DND-41 (cell line): ENCODE measurements around the gene CLEC18A.

Experiments used
- ATAC-seq: fragments of 200-7000 bp; cut with Tn5 transposase; 3 replicates; pipeline ENCODE4 v1.9.1; 2021; ENCODE audit warnings: low read depth; ENCODE audit not compliant: insufficient read depth
- DNase-seq: peaks from one replicate; pipeline ENCODE4 v3.0.0-alpha.2; 2020
- H2AFZ ChIP-seq: 2 replicates; pipeline ENCODE4 v1.6.0; 2012; ENCODE audit warnings: low read depth, low read length
- H3K27ac ChIP-seq: 2 replicates; pipeline ENCODE4 v1.5.1; 2012; ENCODE audit warnings: low read length, inconsistent platforms
- H3K27me3 ChIP-seq: fragments of 200-600 bp; sonication (generic); 2 replicates; pipeline ENCODE4 v1.6.0; 2012; ENCODE audit warnings: low read length, mild to moderate bottlenecking, inconsistent platforms; ENCODE audit not compliant: insufficient read depth, poor library complexity
- H3K36me3 ChIP-seq: 2 replicates; pipeline ENCODE4 v1.5.1; 2012; ENCODE audit warnings: low read length, inconsistent platforms; ENCODE audit not compliant: insufficient read depth
- H3K4me1 ChIP-seq: 2 replicates; pipeline ENCODE4 v1.5.1; 2012; ENCODE audit warnings: mild to moderate bottlenecking, low read length; ENCODE audit not compliant: insufficient read depth
- H3K4me2 ChIP-seq: 2 replicates; pipeline ENCODE4 v1.6.0; 2012; ENCODE audit warnings: mild to moderate bottlenecking, moderate library complexity, low read length, inconsistent platforms; ENCODE audit not compliant: insufficient read depth
- H3K4me3 ChIP-seq, 2 experiments: fragments of 200-600 bp in 1 of 2; shearing (Covaris generic) in 1 of 2; 2 replicates each; pipeline ENCODE4 v1.5.1; 2012 to 2016; ENCODE audit warnings: inconsistent platforms in 2 of 2, low read length in 2 of 2, mild to moderate bottlenecking in 2 of 2, low read depth in 1 of 2, moderate library complexity in 1 of 2
- H3K79me2 ChIP-seq: 2 replicates; pipeline ENCODE4 v1.6.0; 2012; ENCODE audit warnings: low read length, inconsistent platforms; ENCODE audit not compliant: insufficient read depth
- H3K9ac ChIP-seq: 2 replicates; pipeline ENCODE4 v1.6.0; 2012; ENCODE audit warnings: low read depth, mild to moderate bottlenecking, inconsistent platforms, low read length, moderate library complexity
- H3K9me3 ChIP-seq: 2 replicates; pipeline ENCODE4 v1.5.1; 2012; ENCODE audit warnings: low read length, moderate library complexity, mild to moderate bottlenecking, inconsistent platforms; ENCODE audit not compliant: insufficient read depth, severe bottlenecking
- H4K20me1 ChIP-seq: 2 replicates; pipeline ENCODE4 v1.6.0; 2012; ENCODE audit warnings: low read length; ENCODE audit not compliant: insufficient read depth
- EZH2 ChIP-seq: IDR thresholded peaks from 3 replicates; pipeline ENCODE4 v1.6.1; 2012; ENCODE audit warnings: borderline replicate concordance, low read depth, mild to moderate bottlenecking, moderate library complexity, low read length, inconsistent platforms; ENCODE audit not compliant: severe bottlenecking
- TF ChIP-seq, protein P1 (sequence below): IDR thresholded peaks from 2 replicates; pipeline ENCODE4 v1.5.1; 2012; ENCODE audit warnings: borderline replicate concordance, low read length, moderate library complexity, mild to moderate bottlenecking; ENCODE audit not compliant: poor library complexity, severe bottlenecking; ENCODE audit errors: extremely low read depth

The CLEC18A gene

DNA sequence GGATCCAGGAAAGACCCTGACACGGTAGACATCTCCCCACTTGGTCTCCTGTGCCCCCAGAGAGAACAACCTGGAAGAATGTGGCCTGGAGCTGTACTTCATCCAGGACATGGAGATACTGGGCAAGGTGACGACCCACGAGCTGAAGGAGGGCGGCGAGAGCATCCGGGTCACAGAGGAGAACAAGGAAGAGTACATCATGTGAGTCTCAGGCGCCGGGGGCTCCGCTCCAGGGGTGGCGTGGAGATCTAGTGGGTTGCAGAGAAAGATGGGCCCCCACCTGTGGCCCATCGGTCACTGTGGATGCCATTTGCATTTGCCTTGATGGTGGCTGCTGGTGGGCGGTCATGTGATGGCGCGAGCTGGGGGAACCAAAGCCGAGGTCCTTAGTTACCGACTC is 14.9 kb upstream of the CLEC18A start:
- Histone ChIP-seq H3K36me3 (peaks cover 43% of the 10 kb centered on the region), H2AFZ (no peak overlapping the region), H3K79me2 (no peaks in the 10 kb centered on the region), H3K4me2 (no peak overlapping the region), H3K9me3 (no peaks in the 10 kb centered on the region), H4K20me1 (no peaks in the 10 kb centered on the region), H3K27me3 (no peaks in the 10 kb centered on the region), H3K4me1 (no peaks in the 10 kb centered on the region), H3K4me3 (no peak overlapping the region), H3K27ac (no peak overlapping the region), H3K9ac (no peak overlapping the region)
- TF ChIP-seq EZH2, result no peak
- TF ChIP-seq, protein P1, sequence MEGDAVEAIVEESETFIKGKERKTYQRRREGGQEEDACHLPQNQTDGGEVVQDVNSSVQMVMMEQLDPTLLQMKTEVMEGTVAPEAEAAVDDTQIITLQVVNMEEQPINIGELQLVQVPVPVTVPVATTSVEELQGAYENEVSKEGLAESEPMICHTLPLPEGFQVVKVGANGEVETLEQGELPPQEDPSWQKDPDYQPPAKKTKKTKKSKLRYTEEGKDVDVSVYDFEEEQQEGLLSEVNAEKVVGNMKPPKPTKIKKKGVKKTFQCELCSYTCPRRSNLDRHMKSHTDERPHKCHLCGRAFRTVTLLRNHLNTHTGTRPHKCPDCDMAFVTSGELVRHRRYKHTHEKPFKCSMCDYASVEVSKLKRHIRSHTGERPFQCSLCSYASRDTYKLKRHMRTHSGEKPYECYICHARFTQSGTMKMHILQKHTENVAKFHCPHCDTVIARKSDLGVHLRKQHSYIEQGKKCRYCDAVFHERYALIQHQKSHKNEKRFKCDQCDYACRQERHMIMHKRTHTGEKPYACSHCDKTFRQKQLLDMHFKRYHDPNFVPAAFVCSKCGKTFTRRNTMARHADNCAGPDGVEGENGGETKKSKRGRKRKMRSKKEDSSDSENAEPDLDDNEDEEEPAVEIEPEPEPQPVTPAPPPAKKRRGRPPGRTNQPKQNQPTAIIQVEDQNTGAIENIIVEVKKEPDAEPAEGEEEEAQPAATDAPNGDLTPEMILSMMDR, result no peak
- ATAC-seq (no peak), DNase-seq (no peak)

DNA sequence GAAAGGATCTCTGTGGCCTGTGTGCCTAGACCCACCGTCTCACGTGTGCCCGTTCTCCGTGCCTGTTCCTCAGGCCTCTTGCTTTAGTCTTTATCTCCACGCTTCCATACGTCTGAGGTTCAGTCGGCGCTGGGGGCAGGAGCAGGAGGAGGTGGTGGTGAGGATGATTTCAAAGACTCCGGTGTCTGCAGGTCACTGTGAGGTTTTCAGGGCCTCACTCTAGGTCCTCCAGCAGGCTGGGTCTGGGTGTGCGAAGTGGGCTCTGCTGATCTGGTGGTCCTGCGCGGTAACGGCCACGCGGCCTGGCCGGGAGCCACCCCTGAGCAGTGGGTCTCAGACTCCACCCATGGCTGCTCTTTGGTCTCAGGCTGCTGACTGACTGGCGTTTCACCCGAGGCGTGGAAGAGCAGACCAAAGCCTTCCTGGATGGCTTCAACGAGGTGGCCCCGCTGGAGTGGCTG is 14.4 kb upstream of the CLEC18A start:
- DNase-seq, result no peak
- no peaks in the 10 kb centered on the region for H4K20me1 ChIP-seq
- no peak overlapping the region for H3K9ac ChIP-seq
- ATAC-seq, result no peak
- no peaks in the 10 kb centered on the region for H3K9me3 ChIP-seq
- no peak overlapping the region for H3K27ac ChIP-seq
- H3K4me2 ChIP-seq, result no peak overlapping the region
- H2AFZ ChIP-seq, result no peak overlapping the region
- H3K4me1 ChIP-seq, result no peaks in the 10 kb centered on the region
- H3K4me3 ChIP-seq, result no peak overlapping the region
- no peaks in the 10 kb centered on the region for H3K27me3 ChIP-seq
- no peaks in the 10 kb centered on the region for H3K79me2 ChIP-seq
- H3K36me3 ChIP-seq, result peaks cover 41% of the 10 kb centered on the region
- TF ChIP-seq EZH2, result no peak
- TF ChIP-seq, protein P1, result no peak

DNA sequence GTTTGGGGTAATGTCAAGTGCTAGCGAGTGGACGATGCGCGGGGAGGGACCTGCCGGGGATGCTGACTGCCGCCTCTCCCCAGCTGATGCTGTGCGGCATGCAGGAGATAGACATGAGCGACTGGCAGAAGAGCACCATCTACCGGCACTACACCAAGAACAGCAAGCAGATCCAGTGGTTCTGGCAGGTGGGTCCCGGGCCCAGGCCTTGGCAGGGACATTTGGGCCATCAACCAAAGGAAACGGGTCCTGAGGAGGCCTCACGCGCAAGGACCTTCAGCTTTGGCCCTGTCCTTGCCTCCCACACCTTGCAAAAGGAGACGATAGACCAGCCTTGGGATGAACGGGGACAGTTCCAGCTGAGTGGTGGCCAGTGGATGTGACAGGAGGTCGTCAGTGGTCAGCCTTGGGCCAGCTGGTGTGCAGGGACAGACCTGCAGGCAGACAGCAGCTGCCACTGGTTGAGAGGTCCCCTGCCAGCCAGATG is 13.6 kb upstream of the CLEC18A start:
- Histone ChIP-seq H3K4me3 (no peak overlapping the region), H3K27ac (no peak overlapping the region), H3K79me2 (no peaks in the 10 kb centered on the region), H3K36me3 (peaks cover 40% of the 10 kb centered on the region), H3K4me2 (no peak overlapping the region), H3K9me3 (no peaks in the 10 kb centered on the region), H2AFZ (no peak overlapping the region), H4K20me1 (no peaks in the 10 kb centered on the region), H3K9ac (no peak overlapping the region), H3K4me1 (no peaks in the 10 kb centered on the region), H3K27me3 (no peaks in the 10 kb centered on the region)
- ATAC-seq, result no peak
- no peak for TF ChIP-seq EZH2
- TF ChIP-seq, protein P1, result no peak
- no peak for DNase-seq

DNA sequence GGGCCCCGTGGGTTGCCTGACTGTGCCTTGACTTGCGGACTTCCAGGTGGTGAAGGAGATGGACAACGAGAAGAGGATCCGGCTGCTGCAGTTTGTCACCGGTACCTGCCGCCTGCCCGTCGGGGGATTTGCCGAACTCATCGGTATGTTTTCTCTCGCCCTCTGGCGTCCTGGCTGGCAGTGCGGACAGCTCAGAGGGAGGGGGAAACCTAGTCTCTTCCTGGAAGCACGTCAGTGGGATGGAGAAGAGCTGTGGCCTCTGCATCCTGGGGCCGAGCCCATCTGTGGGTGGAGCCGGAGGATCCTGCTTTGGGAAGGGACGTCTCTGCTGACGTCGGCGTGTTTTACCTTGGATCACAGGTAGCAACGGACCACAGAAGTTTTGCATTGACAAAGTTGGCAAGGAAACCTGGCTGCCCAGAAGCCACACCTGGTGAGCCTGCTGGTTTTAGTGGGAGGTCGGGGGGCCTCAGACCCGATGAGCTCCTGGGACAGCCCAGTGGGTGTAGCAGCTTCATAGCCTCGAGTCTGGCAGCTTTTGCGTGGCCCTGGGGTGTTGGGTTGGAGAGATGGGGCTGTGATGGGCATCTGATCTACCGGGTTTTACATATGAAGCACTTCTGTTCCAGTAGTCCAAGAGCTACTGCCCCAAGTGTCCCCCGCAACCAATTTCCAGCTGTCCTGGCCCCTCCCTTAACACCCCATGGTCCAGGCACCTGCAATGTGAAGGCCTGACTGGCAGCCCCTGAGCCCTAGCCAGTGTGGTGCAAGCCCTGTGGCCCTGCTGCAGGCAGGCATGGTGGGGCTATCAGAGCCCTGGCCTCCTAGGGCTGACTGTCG is 11.9 kb upstream of the CLEC18A start:
- DNase-seq (no peak), ATAC-seq (no peak)
- Histone ChIP-seq H4K20me1 (no peaks in the 10 kb centered on the region), H2AFZ (no peak overlapping the region), H3K4me2 (no peak overlapping the region), H3K4me1 (no peaks in the 10 kb centered on the region), H3K27me3 (no peaks in the 10 kb centered on the region), H3K9ac (no peak overlapping the region), H3K79me2 (no peaks in the 10 kb centered on the region), H3K27ac (no peak overlapping the region), H3K4me3 (no peak overlapping the region), H3K9me3 (no peaks in the 10 kb centered on the region), H3K36me3 (peaks cover 40% of the 10 kb centered on the region)
- no peak for TF ChIP-seq EZH2
- TF ChIP-seq, protein P1, result no peak
